PC-9 (cell line): Measurements from ENCODE around the gene TP53. TPM values are rescaled to one million over a fixed set of nuclear protein-coding genes. Genes with fewer than 3 reads are reported as not detected.

Source experiments
- BruUV-seq: library from RNA; stranded (reverse); fragments of 400-500 nt; replicated peaks from 2 replicates; lab custom pipeline; 2021; lab: Mats Ljungman, UMichigan
- CTCF ChIA-PET: fragments of 300-600 bp; sonication (Branson Sonifier 250); formaldehyde crosslinking; loops from one replicate; lab custom pipeline; 2022; ENCODE audit warnings: antibody characterized with exemption; lab: Charles Lee
- POLR2A ChIA-PET: fragments of 300-600 bp; sonication (Branson Sonifier 250); formaldehyde crosslinking; loops from one replicate; lab custom pipeline; 2022; ENCODE audit warnings: antibody characterized with exemption; ENCODE audit not compliant: unreplicated experiment; lab: Charles Lee
- DNase-seq, 2 experiments: peaks; one replicate each; pipeline versions ENCODE4 v3.0.0 to v3.0.0-alpha.2; 2015 to 2022; ENCODE audit warnings: mixed read lengths in 1 of 2
- H2AFZ ChIP-seq: fragments of 200-600 bp; sonication (generic); 2 replicates; pipeline ENCODE4 v1.8.1; 2017; ENCODE audit warnings: antibody characterized with exemption
- H3F3A ChIP-seq: fragments of 200-600 bp; sonication (generic); 2 replicates; pipeline ENCODE4 v1.8.1; 2017; ENCODE audit warnings: antibody characterized with exemption, mild to moderate bottlenecking, low read depth; ENCODE audit not compliant: insufficient read depth
- H3K27ac ChIP-seq: fragments of 200-600 bp; sonication (generic); 2 replicates; pipeline ENCODE4 v1.6.1; 2016; ENCODE audit warnings: mixed run types
- H3K27me3 ChIP-seq: fragments of 200-600 bp; sonication (generic); 2 replicates; pipeline ENCODE4 v1.6.1; 2016; ENCODE audit warnings: low read depth, mixed run types; ENCODE audit not compliant: insufficient read depth
- H3K36me3 ChIP-seq: fragments of 200-600 bp; sonication (generic); 2 replicates; pipeline ENCODE4 v1.6.1; 2016; ENCODE audit warnings: low read depth, mixed run types
- H3K4me1 ChIP-seq: fragments of 200-600 bp; sonication (generic); replicated peaks from 2 replicates; pipeline ENCODE4 v1.6.1; 2016; ENCODE audit warnings: mixed run types; ENCODE audit not compliant: insufficient read depth
- H3K4me2 ChIP-seq: fragments of 200-600 bp; sonication (generic); 2 replicates; pipeline ENCODE4 v1.6.1; 2017; ENCODE audit warnings: mixed run types
- H3K4me3 ChIP-seq: fragments of 200-600 bp; sonication (generic); 2 replicates; pipeline ENCODE4 v1.6.1; 2016; ENCODE audit warnings: mixed run types
- H3K79me2 ChIP-seq: fragments of 200-600 bp; sonication (generic); 2 replicates; pipeline ENCODE4 v1.6.1; 2017; ENCODE audit warnings: low read depth, mixed run types
- H3K9me2 ChIP-seq: fragments of 200-600 bp; sonication (generic); 2 replicates; pipeline ENCODE4 v1.8.1; 2017; ENCODE audit warnings: mild to moderate bottlenecking; ENCODE audit not compliant: insufficient read depth
- H3K9me3 ChIP-seq: fragments of 200-600 bp; sonication (generic); 2 replicates; pipeline ENCODE4 v1.8.1; 2016; ENCODE audit warnings: low read depth; ENCODE audit not compliant: insufficient read depth
- H4K20me1 ChIP-seq: fragments of 200-600 bp; sonication (generic); 2 replicates; pipeline ENCODE4 v1.8.1; 2017; ENCODE audit not compliant: insufficient read depth
- CTCF ChIP-seq: fragments of 200-600 bp; sonication (generic); conservative IDR thresholded peaks from 2 replicates; pipeline ENCODE4 v1.6.1; 2017; ENCODE audit warnings: mixed run types, antibody characterized with exemption, mild to moderate bottlenecking, moderate library complexity
- EZH2 ChIP-seq: fragments of 200-600 bp; sonication (generic); IDR thresholded peaks from 2 replicates; pipeline ENCODE4 v1.8.0; 2017; ENCODE audit warnings: antibody characterized with exemption, low read depth
- intact Hi-C: fragments of 100-400 bp; cut with micrococcal nuclease; formaldehyde crosslinking; loops from one replicate; pipeline ENCODE4 v1.10.0; 2022; ENCODE audit not compliant: unreplicated experiment
- total RNA-seq: library from RNA; stranded (reverse); gene quantifications from 2 replicates; pipeline ENCODE4 v1.2.3, GENCODE V29; 2021

Gene TP53
- total RNA-seq, 1 experiment from 2014 or later = 340 TPM

- H3K36me3 ChIP-seq = no peaks in the 10 kb centered on the region
- no peaks in the 10 kb centered on the region for H3K9me3 ChIP-seq
- no peaks in the 10 kb centered on the region for H3K9me2 ChIP-seq
- BruUV-seq = no TSS peak
- intact Hi-C loops = no loop called here
- H4K20me1 ChIP-seq = no peaks in the 10 kb centered on the region
- ChIA-PET POLR2A (interaction anchor here (0.7 kb wide), 1 partner anchor 302 kb away, joined by 3 read pairs; no protein-coding TSS in a partner anchor), CTCF (no interaction called here)
- no peaks in the 10 kb centered on the region for H3F3A ChIP-seq
- H3K79me2 ChIP-seq = no peaks in the 10 kb centered on the region
- no peak overlapping the region for H2AFZ ChIP-seq
- no peak overlapping the region for H3K4me2 ChIP-seq
- no peak overlapping the region for H3K4me3 ChIP-seq
- TF ChIP-seq CTCF = no peak
- TF ChIP-seq EZH2 = no peak
- H3K4me1 ChIP-seq = no peaks in the 10 kb centered on the region
- H3K27me3 ChIP-seq = no peaks in the 10 kb centered on the region
- DNase-seq = no peak
- no peak overlapping the region for H3K27ac ChIP-seq
Measured at GRCh38 chr17:7706631-7707354, 19.5 kb upstream of the TP53 start.

DNA sequence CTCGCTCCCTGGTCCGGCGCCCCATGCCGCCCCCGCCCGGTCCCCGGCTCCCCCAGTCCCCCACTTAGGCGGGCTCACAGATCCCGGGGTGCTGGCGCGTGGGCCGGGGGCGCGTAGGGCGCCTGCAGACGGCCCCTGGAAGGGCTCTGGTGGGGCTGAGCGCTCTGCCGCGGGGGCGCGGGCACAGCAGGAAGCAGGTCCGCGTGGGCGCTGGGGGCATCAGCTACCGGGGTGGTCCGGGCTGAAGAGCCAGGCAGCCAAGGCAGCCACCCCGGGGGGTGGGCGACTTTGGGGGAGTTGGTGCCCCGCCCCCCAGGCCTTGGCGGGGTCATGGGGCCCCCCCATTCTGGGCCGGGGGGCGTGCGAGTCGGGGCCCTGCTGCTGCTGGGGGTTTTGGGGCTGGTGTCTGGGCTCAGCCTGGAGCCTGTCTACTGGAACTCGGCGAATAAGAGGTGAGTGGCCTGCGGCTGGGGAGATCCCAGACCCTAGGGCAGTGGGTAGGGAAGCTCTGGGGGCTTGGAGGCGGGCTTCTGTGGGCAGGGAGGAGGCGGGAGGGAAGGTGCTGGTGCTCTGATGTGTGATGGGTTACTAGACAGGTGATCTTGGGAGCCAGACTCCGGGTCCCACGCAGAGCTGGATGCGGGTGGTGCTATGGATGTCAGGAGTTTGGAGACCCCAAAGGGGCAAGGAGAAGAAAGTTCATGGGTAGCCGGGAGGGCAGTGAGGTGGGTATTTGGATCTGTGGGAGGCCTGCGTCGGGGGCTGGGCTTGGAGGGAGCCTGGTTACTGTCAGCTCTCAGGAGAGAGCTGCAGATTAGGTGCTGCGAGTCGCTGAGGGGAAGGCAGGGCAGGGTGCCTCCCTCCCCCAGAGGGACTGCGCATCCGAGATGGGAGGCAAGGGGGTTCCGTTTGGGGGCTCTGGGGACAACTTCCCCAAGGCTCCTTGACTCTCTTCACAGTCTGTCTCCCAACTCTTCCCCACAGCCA lies 18.3 kb upstream of the TP53 start:
- Histone ChIP-seq H3K36me3 (no peaks in the 10 kb centered on the region), H4K20me1 (no peaks in the 10 kb centered on the region), H3K79me2 (no peaks in the 10 kb centered on the region), H3F3A (no peaks in the 10 kb centered on the region), H3K4me3 (no peak overlapping the region), H3K9me2 (no peaks in the 10 kb centered on the region), H3K4me1 (no peaks in the 10 kb centered on the region), H3K27ac (no peak overlapping the region), H2AFZ (no peak overlapping the region), H3K9me3 (no peaks in the 10 kb centered on the region), H3K4me2 (no peak overlapping the region), H3K27me3 (no peaks in the 10 kb centered on the region)
- intact Hi-C loops = no loop called here
- TF ChIP-seq EZH2 = no peak
- no peak for TF ChIP-seq CTCF
- DNase-seq = no peak
- ChIA-PET CTCF (no interaction called here), POLR2A (interaction anchor here (0.7 kb wide), 1 partner anchor 283 kb away, joined by 3 read pairs; no protein-coding TSS in a partner anchor)
- BruUV-seq = no TSS peak

- no peak within 1 kb of the TSS for H3K27ac ChIP-seq
- no peaks in the 10 kb centered on the region for H3K36me3 ChIP-seq
- BruUV-seq = no TSS peak
- no peaks in the 10 kb centered on the region for H3K79me2 ChIP-seq
- H2AFZ ChIP-seq = no peak within 1 kb of the TSS
- H3F3A ChIP-seq = no peaks in the 10 kb centered on the region
- H4K20me1 ChIP-seq = no peaks in the 10 kb centered on the region
- H3K4me2 ChIP-seq = no peak within 1 kb of the TSS
- intact Hi-C loops = no loop called here
- DNase-seq = no peak
- no peaks in the 10 kb centered on the region for H3K9me2 ChIP-seq
- no peak within 1 kb of the TSS for H3K4me3 ChIP-seq
- no peaks in the 10 kb centered on the region for H3K27me3 ChIP-seq
- TF ChIP-seq CTCF (no peak), EZH2 (no peak)
- ChIA-PET CTCF (no interaction called here), POLR2A (interaction anchor here (0.7 kb wide), 1 partner anchor 282 kb away, joined by 3 read pairs; no protein-coding TSS in a partner anchor)
- no peaks in the 10 kb centered on the region for H3K9me3 ChIP-seq
- H3K4me1 ChIP-seq = no peaks in the 10 kb centered on the region
Measured at GRCh38 chr17:7704601-7705268, 17.4 kb upstream of the TP53 start, which contains the start of gene EFNB3. Gene EFNB3 (plus strand): TSS chr17:7705202. CDS start chr17:7705599, 397 bp downstream.
